ENCODE measurements around the gene UCK2.

UCK2 gene

DNA sequence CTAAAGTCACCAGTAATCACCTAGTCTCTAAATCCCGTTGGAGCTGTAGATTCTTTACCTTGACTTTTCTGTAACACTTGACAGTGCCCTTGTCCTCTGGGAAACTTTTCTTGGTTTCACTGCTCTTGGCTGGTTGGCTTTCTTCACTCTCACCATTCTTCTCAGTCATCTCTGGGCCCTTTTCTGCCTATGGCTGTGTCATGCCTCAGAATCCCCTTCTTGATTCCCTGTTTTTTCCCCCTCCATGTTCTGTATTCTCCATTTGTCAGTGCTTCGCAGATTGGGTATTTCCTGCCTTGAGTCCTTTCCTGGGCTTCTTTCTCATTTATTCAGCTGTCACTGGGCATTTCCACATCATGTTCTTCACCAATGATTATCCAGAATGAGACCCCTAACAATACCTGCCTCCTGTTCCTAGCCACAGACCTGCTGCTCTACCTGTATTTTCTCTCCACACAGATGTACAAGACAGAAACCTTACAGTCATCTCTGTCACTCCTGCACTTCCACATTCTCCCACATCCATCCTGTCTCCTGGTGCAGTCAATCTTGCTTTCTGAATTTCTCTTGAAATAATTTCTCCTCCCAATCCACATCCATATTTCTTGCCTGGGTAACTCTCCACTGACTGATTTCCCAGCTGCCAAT, 14.7 kb downstream of the UCK2 start:
- no peak overlapping the region for H3K27ac ChIP-seq (replicated peaks)
- TF ChIP-seq, protein P1, sequence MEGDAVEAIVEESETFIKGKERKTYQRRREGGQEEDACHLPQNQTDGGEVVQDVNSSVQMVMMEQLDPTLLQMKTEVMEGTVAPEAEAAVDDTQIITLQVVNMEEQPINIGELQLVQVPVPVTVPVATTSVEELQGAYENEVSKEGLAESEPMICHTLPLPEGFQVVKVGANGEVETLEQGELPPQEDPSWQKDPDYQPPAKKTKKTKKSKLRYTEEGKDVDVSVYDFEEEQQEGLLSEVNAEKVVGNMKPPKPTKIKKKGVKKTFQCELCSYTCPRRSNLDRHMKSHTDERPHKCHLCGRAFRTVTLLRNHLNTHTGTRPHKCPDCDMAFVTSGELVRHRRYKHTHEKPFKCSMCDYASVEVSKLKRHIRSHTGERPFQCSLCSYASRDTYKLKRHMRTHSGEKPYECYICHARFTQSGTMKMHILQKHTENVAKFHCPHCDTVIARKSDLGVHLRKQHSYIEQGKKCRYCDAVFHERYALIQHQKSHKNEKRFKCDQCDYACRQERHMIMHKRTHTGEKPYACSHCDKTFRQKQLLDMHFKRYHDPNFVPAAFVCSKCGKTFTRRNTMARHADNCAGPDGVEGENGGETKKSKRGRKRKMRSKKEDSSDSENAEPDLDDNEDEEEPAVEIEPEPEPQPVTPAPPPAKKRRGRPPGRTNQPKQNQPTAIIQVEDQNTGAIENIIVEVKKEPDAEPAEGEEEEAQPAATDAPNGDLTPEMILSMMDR (IDR thresholded peaks at IDR 0.05; ENCODE audit: insufficient read depth, low read length) = no peak
- no peak for TF ChIP-seq SPI1 (IDR thresholded peaks at IDR 0.05; ENCODE audit: borderline replicate concordance, low read depth)
- no peak for TF ChIP-seq GABPA (IDR thresholded peaks at IDR 0.05; ENCODE audit: low read depth)
- TF ChIP-seq POLR2AphosphoS5 (IDR thresholded peaks at IDR 0.05; ENCODE audit: low read depth) = no peak
- TF ChIP-seq, protein P2, sequence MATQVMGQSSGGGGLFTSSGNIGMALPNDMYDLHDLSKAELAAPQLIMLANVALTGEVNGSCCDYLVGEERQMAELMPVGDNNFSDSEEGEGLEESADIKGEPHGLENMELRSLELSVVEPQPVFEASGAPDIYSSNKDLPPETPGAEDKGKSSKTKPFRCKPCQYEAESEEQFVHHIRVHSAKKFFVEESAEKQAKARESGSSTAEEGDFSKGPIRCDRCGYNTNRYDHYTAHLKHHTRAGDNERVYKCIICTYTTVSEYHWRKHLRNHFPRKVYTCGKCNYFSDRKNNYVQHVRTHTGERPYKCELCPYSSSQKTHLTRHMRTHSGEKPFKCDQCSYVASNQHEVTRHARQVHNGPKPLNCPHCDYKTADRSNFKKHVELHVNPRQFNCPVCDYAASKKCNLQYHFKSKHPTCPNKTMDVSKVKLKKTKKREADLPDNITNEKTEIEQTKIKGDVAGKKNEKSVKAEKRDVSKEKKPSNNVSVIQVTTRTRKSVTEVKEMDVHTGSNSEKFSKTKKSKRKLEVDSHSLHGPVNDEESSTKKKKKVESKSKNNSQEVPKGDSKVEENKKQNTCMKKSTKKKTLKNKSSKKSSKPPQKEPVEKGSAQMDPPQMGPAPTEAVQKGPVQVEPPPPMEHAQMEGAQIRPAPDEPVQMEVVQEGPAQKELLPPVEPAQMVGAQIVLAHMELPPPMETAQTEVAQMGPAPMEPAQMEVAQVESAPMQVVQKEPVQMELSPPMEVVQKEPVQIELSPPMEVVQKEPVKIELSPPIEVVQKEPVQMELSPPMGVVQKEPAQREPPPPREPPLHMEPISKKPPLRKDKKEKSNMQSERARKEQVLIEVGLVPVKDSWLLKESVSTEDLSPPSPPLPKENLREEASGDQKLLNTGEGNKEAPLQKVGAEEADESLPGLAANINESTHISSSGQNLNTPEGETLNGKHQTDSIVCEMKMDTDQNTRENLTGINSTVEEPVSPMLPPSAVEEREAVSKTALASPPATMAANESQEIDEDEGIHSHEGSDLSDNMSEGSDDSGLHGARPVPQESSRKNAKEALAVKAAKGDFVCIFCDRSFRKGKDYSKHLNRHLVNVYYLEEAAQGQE (IDR thresholded peaks at IDR 0.05; ENCODE audit: insufficient replicate concordance, low read depth) = no peak
- H3K4me3 ChIP-seq (replicated peaks; ENCODE audit: insufficient read depth, low read length) = no peak overlapping the region
- DNase-seq (ENCODE audit: low read depth in 1 of 2, low spot score in 1 of 2) = no peak
- no peaks in the 10 kb centered on the region for H3K27me3 ChIP-seq (ENCODE audit: insufficient read depth, poor library complexity, severe bottlenecking)

DNA sequence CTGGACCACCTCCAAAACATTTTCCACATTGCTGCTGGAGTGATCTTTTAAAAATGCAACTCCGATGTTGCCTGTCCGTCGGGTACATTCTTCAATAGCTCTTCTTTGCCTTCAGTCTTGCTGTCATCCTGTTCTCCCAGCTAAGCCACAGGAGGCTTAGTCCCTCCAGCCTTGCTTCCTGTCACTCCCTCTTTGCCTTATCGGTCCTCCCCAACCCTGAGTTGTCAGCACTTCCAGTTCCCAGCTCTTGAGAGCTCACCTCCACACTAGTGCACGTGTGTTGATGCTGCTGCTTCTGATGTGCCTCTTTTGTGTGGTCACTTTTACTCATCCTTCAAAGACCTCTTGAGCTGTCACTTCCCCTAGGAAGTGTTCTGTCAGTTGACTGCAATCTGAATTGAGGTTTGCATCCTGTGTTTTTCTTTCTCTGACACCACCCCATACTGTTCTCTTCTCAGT, 15.3 kb downstream of the UCK2 start:
- peak; percentile 52 to 71 for DNase-seq (ENCODE audit: low read depth in 1 of 2, low spot score in 1 of 2)
- no peak overlapping the region for H3K4me3 ChIP-seq (replicated peaks; ENCODE audit: insufficient read depth, low read length)
- H3K27ac ChIP-seq (replicated peaks) = no peak overlapping the region

DNA sequence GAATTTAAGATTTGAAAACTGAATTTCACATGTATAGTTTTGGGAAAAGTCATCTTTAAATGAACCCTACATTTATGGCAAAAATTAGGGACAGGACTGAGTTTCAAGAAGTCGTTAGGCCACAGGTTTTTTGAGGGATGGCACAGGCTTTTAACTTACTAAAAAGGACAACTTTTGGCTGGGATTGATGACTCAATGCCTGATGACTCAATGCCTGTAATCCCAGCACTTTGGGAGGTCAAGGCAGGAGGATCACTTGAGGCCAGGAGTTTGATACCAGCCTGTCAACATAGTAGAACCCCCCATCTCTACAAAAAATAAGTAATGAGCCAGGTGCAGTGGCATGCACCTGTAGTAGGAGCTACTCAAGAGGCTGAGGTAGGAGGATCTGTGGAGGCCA, 15.9 kb downstream of the UCK2 start:
- TF ChIP-seq, protein P1 (IDR thresholded peaks at IDR 0.05; ENCODE audit: insufficient read depth, low read length) = no peak
- TF ChIP-seq SPI1 (IDR thresholded peaks at IDR 0.05; ENCODE audit: borderline replicate concordance, low read depth) = no peak
- TF ChIP-seq GABPA (IDR thresholded peaks at IDR 0.05; ENCODE audit: low read depth) = no peak
- no peak for TF ChIP-seq POLR2AphosphoS5 (IDR thresholded peaks at IDR 0.05; ENCODE audit: low read depth)
- TF ChIP-seq, protein P2 (IDR thresholded peaks at IDR 0.05; ENCODE audit: insufficient replicate concordance, low read depth) = no peak
- DNase-seq (ENCODE audit: low read depth in 1 of 2, low spot score in 1 of 2) = no peak
- Histone ChIP-seq H3K27me3 (ENCODE audit: insufficient read depth, poor library complexity, severe bottlenecking) (no peaks in the 10 kb centered on the region), H3K27ac (replicated peaks) (no peak overlapping the region), H3K4me3 (replicated peaks; ENCODE audit: insufficient read depth, low read length) (no peak overlapping the region)

More for the DNA sequence above, 15.3 kb downstream of the UCK2 start:
- H3K27me3 ChIP-seq (ENCODE audit: insufficient read depth, poor library complexity, severe bottlenecking) = no peaks in the 10 kb centered on the region
- TF ChIP-seq SPI1 (IDR thresholded peaks at IDR 0.05; ENCODE audit: borderline replicate concordance, low read depth) = peak; percentile 53; the same call in 1 of the 2 replicates
- TF ChIP-seq, protein P2 (IDR thresholded peaks at IDR 0.05; ENCODE audit: insufficient replicate concordance, low read depth) = no peak
